Effector memory CD4-positive, alpha-beta T cell (primary cell): ENCODE results near the gene MBD4.
"Not testable (repeated sequence)": the region's sequence is repeated elsewhere in the genome, so short reads cannot be mapped to it uniquely, and the experiment has no call there.

ENCODE experiments used
- DNase-seq, 3 donors: peaks; one replicate each; pipeline ENCODE4 v3.0.0-alpha.2; 2020
- H3K27ac ChIP-seq: 2 replicates; pipeline ENCODE4 v1.7.0; 2013; ENCODE audit warnings: mild to moderate bottlenecking, low read length, moderate library complexity; ENCODE audit not compliant: insufficient read depth, poor library complexity, severe bottlenecking
- H3K27me3 ChIP-seq: replicated peaks from 2 replicates; pipeline ENCODE4 v1.7.0; 2013; ENCODE audit warnings: mild to moderate bottlenecking, low read length; ENCODE audit not compliant: insufficient read depth, control insufficient read depth, poor library complexity, severe bottlenecking
- H3K36me3 ChIP-seq: 2 replicates; pipeline ENCODE4 v1.7.0; 2013; ENCODE audit warnings: mild to moderate bottlenecking, low read length, moderate library complexity; ENCODE audit not compliant: control insufficient read depth, insufficient read depth
- H3K4me1 ChIP-seq: 2 replicates; pipeline ENCODE4 v1.7.0; 2013; ENCODE audit warnings: low read length, mild to moderate bottlenecking; ENCODE audit not compliant: control insufficient read depth, insufficient read depth, poor library complexity, severe bottlenecking
- H3K4me3 ChIP-seq: 2 replicates; pipeline ENCODE4 v1.7.0; 2013; ENCODE audit warnings: low read length, low read depth, mild to moderate bottlenecking; ENCODE audit not compliant: insufficient read depth, poor library complexity, severe bottlenecking
- H3K9me3 ChIP-seq: 2 replicates; pipeline ENCODE4 v1.7.0; 2013; ENCODE audit warnings: mild to moderate bottlenecking, low read length, moderate library complexity; ENCODE audit not compliant: control insufficient read depth

MBD4 gene

DNA sequence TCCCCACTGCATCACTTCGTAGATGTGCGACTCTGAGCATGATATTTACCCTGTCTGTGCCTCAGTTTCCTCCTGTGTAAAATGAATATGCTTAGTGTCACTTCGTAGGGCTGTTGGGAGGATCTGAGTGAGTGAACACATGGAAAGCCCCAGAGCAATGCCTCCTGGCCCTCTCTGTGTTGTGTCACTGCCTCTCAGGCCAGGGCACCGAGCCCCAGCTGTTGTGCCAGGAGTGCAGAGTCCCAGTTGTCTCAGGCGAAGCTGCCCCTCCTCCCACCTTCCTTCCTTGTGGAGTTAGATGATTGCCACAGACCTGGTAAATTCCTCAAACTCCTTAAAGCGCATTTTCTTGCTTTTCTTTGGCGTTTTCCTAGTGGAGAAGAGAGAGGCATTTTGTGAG is 37.5 kb downstream of the MBD4 start:
- H3K4me1 ChIP-seq = peaks cover 15% of the 10 kb centered on the region
- H3K9me3 ChIP-seq = no peaks in the 10 kb centered on the region
- no peaks in the 10 kb centered on the region for H3K36me3 ChIP-seq
- no peak overlapping the region for H3K4me3 ChIP-seq
- H3K27me3 ChIP-seq = no peaks in the 10 kb centered on the region
- DNase-seq = no peak
- no peak overlapping the region for H3K27ac ChIP-seq

DNA sequence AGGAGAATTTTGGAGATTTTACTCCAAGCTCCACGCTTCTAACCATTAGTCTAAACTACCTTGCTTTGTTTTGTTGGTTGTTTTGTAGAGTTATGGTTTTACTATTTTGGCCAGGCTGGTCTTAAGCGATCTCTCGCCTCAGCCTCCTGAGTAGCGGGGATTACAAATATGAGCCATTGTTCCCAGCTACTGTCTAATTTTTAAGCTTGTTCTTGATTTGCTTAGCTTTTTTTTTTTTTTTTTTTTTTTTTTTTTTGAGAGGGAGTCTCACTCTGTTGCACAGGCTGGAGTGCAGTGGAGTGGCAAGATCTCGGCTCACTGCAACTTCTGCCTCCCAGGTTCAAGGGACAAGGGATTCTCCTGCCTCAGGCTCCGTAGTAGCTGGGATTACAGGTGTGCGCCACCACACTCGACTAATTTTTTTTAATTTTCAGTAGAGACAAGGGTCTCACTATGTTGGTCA is 39.8 kb downstream of the MBD4 start:
- DNase-seq = no peak
- H3K9me3 ChIP-seq = no peaks in the 10 kb centered on the region
- H3K4me1 ChIP-seq = peaks cover 15% of the 10 kb centered on the region
- H3K27ac ChIP-seq = peak overlapping the region; percentile 91
- H3K36me3 ChIP-seq = peaks cover 12% of the 10 kb centered on the region
- no peaks in the 10 kb centered on the region for H3K27me3 ChIP-seq
- H3K4me3 ChIP-seq = no peak overlapping the region

DNA sequence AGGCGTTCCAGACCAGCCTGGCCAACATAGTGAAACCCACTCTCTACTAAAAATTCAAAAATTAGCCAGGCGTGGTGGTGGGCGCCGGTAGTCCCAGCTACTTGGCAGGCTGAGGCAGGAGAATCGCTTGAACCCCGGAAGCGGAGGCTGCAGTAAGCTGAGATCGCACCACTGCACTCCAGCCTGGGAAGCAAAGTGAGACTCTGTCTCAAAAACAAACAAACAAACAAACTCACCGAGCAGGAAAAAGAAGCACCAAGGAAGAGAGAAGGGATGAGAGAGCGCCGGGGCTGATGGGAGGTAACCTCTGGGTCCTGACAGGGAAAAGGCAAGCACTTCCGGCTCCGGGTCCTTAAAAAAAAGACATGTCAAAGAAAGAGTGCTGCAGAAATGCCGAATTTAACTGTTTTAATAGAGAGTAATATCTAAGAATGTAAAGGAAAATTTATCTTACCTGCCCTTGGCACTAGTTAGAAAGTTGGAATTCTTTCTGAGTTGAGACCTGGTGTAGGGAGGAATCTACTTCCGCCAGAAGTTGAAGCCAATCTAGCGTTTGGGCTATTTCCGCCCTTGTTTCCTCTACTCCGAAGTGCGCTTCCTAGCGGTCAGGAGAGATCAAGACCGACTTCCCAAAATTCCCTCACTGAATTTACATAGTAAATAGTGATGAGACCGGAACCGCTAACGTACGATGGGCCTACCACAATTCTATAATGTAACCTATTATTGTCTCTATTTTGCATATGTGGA is 40.4 kb downstream of the MBD4 start:
- Histone ChIP-seq H3K27me3 (no peaks in the 10 kb centered on the region), H3K4me3 (peak overlapping the region; percentile 88), H3K36me3 (peaks cover 12% of the 10 kb centered on the region), H3K9me3 (no peaks in the 10 kb centered on the region), H3K27ac (peak overlapping the region; percentile 91), H3K4me1 (peaks cover 15% of the 10 kb centered on the region)
- peak; percentile 48 to 70 (median 62) for DNase-seq

DNA sequence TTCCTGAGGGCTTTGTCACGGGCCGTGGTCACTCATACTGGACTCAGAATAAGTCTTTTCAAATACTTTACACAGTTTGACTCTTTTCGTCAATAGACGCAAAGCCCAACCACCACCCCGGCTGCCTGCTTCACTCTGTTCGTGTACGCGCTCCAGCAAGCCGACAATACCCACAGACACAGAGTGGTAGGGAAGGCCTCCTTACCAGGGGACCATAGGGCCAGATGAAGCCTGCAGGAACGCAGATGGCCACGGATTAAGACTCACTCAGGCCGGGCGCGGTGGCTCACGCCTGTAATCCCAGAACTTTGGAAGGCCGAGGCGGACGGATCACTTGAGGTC is 41.0 kb downstream of the MBD4 start:
- H3K4me1 ChIP-seq = peaks cover 15% of the 10 kb centered on the region
- peak overlapping the region; percentile 91 for H3K27ac ChIP-seq
- H3K27me3 ChIP-seq = no peaks in the 10 kb centered on the region
- H3K9me3 ChIP-seq = no peaks in the 10 kb centered on the region
- peaks cover 12% of the 10 kb centered on the region for H3K36me3 ChIP-seq
- H3K4me3 ChIP-seq = peak overlapping the region; percentile 88
- peak in 1 of 3 donors; percentile 3 for DNase-seq

DNA sequence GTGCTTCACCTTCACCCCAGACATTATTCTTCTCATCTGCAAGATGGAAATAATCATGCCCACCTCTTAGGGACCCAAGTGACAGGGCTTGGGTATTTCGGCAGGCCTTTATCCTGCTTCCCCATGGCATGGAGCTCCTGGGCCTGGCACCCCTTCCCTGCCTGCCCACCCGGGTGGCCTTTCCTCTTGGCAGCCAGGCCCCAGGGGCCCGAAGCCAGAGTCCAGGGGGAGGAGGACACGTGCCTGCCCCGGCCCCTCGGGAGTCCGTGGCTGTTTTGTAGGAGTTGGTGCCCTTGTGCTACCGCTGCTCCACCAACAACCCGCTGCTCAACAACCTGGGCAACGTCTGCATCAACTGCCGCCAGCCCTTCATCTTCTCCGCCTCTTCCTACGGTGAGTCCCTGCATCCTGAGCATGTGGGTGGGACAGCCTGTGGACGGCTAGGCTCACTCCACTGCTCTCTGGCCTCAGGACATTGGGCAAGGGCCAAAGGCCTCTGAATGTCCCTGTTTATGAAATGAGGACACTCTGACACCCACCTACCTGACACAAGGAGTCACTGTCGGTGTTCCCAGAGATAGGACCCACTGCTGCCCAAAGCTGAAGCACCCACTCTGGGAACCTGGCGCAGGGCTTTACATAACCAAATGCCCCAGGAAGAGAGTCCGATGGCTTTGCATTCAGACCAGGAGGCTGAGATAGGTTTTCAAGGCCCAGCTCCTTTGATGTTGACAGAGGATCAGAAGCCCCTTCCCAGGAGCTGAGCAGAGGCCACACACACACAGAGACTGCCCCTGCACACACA is 45.8 kb downstream of the MBD4 start:
- not testable (repeated sequence) for DNase-seq, H3K4me3 ChIP-seq, H3K27ac ChIP-seq, H3K9me3 ChIP-seq, H3K27me3 ChIP-seq
- H3K36me3 ChIP-seq = peaks cover 34% of the 10 kb centered on the region
- H3K4me1 ChIP-seq = peaks cover 15% of the 10 kb centered on the region

DNA sequence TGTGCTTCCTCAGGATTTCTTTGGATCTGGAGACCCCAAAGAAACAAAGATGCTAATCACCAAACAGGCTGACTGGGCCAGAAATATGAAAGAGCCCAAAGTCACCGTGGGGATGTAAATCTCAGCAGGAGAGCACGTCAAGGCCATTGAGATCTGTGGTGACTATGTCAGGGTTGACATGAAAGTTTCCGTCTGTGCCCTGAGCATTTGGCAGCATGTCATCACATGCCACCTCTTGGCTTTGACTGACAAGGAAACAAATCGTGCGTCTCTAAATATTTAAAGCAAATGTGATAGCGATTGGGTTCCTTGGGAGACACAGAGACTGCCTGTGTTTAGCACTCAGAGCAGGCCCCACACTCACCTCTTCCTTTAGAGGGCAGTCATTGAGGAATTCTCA is 46.5 kb downstream of the MBD4 start:
- no peaks in the 10 kb centered on the region for H3K9me3 ChIP-seq
- H3K4me3 ChIP-seq = no peak overlapping the region
- H3K4me1 ChIP-seq = peaks cover 8% of the 10 kb centered on the region
- DNase-seq = no peak
- peaks cover 37% of the 10 kb centered on the region for H3K36me3 ChIP-seq
- H3K27me3 ChIP-seq = no peaks in the 10 kb centered on the region
- H3K27ac ChIP-seq = no peak overlapping the region

DNA sequence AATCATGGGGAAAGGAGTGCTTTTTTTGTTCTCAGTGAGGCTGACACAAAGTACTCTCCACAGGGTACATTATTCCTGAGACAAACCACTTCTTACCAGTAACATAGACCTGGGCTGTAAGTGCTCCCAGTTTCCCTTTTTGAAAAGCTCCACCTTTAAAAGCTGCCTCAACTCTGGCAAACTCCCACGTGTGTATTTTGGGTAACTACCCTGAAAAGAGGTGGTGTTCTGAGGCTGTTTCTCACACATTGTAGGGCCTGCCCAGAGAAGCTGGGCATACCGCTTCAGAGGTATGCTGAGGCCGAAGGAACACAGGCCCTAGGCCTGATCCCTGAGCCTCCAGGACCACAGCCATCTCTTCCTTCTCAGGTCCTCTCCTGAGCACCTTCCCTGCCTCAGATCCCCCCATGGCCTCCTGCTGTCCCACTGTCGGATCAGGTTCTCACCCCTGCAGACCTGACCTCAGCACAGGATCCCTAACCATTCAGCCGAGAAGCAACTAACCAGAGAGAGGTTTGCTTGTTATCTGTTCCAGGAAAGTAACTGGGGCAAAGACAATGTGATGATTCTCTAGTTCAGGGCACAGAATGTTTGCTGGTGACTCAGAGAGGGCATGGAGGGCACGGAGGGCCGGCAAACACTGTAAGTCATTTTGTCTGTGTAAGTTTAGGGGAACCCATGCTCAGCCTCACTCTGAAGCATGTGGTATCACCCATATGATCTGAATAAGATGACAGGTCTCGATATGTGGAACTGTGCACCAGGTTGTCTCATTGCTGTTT is 47.5 kb downstream of the MBD4 start:
- not testable (repeated sequence) for H3K27ac ChIP-seq, H3K9me3 ChIP-seq, H3K27me3 ChIP-seq, H3K4me1 ChIP-seq, H3K4me3 ChIP-seq, DNase-seq
- H3K36me3 ChIP-seq = peaks cover 40% of the 10 kb centered on the region

DNA sequence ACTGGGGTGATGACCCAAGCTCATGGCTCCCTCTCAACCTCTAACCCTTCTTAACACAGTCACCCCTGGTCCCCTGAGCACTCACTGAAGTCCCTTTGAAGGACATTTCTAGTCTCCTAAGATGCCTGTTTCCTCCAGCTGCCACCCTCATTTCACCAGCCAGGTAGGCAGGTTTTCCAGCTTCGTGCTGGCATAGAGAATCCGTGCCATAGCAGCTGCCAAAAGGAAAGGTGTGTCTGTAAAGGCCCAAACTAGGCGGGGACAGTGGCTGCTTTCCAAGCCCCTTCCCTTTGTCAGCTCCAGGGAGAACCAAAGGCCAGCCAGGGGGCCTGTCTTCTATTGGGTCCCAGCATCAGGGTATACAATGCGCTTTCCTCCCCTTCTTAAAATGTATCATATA is 48.2 kb downstream of the MBD4 start:
- peaks cover 38% of the 10 kb centered on the region for H3K36me3 ChIP-seq
- not testable (repeated sequence) for H3K27me3 ChIP-seq, H3K27ac ChIP-seq, DNase-seq, H3K4me1 ChIP-seq, H3K4me3 ChIP-seq, H3K9me3 ChIP-seq

DNA sequence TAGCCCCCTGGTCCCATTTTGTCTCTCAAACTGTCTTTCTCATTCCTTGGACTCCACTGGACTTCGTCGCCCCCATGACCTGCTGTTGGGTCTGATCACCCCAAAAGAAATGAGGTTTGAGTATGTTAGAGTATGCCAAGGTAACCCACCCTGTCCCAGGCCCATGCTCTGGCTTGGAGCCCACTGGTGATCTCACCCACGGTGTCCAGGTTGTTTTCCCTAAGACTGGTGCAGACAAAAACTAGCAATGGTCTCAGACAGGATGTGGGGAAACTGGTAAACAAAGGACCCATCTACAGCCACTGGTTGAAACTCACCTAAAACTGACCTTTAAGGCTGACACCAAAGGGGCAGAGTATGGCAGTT is 50.2 kb downstream of the MBD4 start:
- Histone ChIP-seq H3K27ac (no peak overlapping the region), H3K9me3 (no peaks in the 10 kb centered on the region), H3K36me3 (peaks cover 28% of the 10 kb centered on the region), H3K4me3 (no peak overlapping the region), H3K27me3 (no peaks in the 10 kb centered on the region), H3K4me1 (no peaks in the 10 kb centered on the region)
- DNase-seq = no peak
